GM12892 (cell line): ENCODE measurements around the gene SMIM13. TPM values are rescaled to one million over a fixed set of nuclear protein-coding genes. Genes with fewer than 3 reads are reported as not detected.

ENCODE experiments used
- DNase-seq: peaks from one replicate; pipeline ENCODE4 v3.0.0; 2011; ENCODE audit not compliant: insufficient read length
- FAIRE-seq: peaks from 2 replicates; lab custom pipeline; 2011; peaks lifted over from hg19 to GRCh38; lab: Jason Lieb, UNC
- POLR2A ChIP-seq: IDR thresholded peaks from 2 replicates; pipeline ENCODE4 v1.6.1; 2011; ENCODE audit warnings: low read depth, low read length, control low read depth
- POLR2AphosphoS5 ChIP-seq: IDR thresholded peaks from 2 replicates; pipeline ENCODE4 v1.6.1; 2011; ENCODE audit warnings: low read depth, low read length, control low read depth
- TAF1 ChIP-seq: IDR thresholded peaks from 2 replicates; pipeline ENCODE4 v1.6.1; 2011; ENCODE audit warnings: low read depth, mild to moderate bottlenecking, control low read depth, low read length, borderline replicate concordance
- polyA plus RNA-seq: library from polyadenylated mRNA; unstranded; fragments of >200 nt; gene quantifications from one replicate; pipeline ENCODE4 v1.2.1, GENCODE V29; 2012; ENCODE audit warnings: missing spikeins, inconsistent platforms; ENCODE audit not compliant: missing spikeins

The SMIM13 gene
- polyA plus RNA-seq: 4.0 TPM

DNA sequence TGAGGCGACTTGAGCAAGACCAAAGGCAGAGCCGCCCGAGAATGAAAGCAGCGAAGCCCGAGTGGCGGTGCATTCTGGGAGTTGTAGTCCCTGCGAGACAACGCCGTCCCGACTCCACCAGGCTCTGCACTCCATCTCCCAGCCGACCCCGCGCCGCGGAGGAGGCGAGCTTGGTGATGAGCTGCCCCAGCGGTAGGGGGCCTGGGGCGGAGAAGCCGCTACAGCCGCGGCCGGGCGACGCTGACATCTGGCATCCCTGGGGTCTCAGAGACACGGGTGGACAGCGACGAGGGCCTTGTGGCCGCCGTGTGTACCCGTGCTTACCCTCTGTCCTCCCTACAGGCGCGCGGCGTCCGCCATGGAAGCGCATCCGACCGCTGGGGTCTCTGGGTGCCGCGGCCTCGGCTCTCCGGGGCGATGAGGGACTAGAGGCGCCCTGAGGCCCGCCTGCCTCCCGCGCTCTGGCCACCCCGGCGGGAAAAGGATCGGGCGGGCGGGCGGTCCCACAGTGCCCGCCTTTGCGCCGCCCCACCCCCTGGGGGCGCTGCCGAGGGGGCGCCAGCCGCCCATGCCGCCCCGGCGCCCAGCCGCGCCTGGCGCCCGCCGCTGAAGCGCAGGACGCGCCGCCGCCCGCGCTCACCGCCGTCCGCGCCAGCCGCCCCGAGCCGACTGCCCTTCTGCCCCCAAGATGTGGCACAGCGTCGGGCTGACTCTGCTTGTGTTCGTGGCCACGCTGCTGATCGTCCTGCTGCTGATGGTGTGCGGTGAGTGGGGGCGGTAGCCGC, at the start of gene SMIM13:
SMIM13 (plus strand) TSS at position 209 of the 785 bp plus-strand sequence; CDS start at position 689, 480 bp downstream.
- FAIRE-seq (peak; percentile 93), DNase-seq (peak; percentile 90)
- TF ChIP-seq POLR2A (peak; percentile 75; the same call in 1 of the 2 replicates), TAF1 (no peak; the same call in 1 of the 2 replicates), POLR2AphosphoS5 (peak; percentile 75)

DNA sequence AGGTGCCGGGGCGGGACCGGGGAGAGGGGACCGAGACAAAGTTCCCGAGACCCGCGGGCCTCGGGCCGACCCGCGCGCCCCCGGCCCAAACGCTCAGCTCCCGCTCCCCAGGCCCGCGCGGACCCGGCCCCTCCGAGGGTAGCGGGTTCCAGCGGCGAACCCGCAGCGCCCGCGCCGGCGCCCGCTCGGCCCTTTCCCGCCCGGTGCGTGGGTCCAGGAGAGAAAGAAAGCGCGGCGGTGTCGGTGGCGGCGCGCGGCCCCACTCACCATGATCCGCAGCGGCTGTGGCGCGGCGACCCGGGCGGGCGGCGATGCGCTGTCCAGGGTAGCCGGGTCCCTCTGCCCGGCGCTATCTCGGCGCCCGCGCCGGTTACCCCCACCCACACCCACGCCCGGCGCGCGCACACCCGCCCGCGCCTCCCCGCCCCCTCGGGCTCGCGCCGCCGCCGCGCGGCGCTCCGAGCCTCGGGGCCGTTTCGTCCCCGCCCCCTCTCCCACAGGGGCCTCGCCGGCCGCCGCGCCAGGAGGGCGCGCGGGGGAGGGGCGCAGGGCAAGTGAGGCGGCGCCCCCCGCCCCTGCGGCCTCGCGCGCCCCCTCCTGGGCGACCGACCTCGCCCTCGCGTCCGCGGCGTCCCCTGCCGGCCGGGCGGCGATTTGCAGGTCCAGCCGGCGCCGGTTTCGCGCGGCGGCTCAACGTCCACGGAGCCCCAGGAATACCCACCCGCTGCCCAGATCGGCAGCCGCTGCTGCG, 49.5 kb upstream of the SMIM13 start, which contains the start of gene ELOVL2:
ELOVL2 (minus strand) TSS at position 345 of the 751 bp plus-strand sequence; CDS start at position 270, 75 bp downstream.
- FAIRE-seq (no peak), DNase-seq (peak; percentile 37)
- TF ChIP-seq TAF1 (no peak), POLR2AphosphoS5 (no peak), POLR2A (no peak)

DNA sequence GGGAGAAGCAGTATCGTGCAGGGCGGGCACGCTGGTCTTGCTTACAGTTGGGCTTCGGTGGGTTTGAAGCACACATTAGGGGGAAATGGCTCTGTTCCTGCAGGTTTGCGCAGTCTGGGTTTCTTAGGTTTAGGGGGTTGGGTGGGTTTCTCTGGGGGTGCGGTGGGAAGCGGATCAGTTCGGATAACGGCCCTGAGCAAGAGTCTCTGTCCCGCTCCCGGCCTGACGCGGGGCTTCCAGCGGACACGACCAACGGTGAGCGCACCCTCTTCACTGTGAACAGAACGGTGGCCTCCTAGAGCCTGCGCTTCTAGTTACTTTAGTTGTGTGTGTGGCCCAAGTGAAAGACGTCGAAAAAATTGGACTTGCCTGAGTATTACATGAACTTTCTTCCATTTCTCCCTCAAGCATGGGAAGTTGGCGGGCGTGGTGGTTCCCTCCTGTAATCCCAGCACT, 48.9 kb upstream of the SMIM13 start:
- TF ChIP-seq POLR2AphosphoS5 (no peak), TAF1 (no peak), POLR2A (no peak)
- DNase-seq (no peak), FAIRE-seq (no peak)

DNA sequence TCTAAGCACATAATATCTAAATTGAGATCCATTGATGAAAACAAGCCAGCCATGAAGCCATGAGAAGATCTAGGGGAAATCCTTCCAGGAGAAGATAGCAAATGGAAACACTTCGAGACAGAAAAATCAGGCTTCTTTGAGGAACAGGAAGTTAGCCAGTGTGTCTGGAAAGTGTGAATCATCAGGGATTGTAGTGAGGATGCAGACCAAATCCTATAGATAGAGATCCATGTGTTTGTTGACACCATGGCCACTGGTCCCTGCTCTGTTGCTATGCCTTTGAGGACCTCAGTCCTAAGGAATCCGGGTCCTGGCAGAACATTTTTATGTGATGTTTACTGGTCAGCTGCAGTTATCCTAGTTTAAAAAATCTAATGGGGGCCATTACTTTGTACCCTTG, 42.9 kb upstream of the SMIM13 start:
- DNase-seq (no peak), FAIRE-seq (no peak)
- TF ChIP-seq POLR2AphosphoS5 (no peak), POLR2A (no peak), TAF1 (no peak)

DNA sequence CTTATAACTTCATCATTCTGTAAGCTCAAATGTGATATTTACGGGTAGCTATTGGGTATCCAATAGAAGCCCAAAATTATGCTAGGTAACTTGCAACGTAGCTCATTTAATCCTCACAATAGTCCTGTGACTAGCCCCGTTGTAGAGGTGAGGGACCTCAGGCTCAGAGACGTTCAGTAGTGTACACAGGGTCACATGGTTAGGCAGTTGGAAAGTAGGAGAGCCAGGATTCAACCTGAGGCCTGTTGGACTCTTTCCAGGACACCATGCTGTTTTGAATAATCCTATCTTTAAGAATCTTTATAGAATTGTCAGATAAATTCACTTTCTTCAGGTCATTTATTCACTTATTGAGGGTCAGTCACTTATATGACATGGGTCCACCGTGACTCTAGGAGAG, 40.3 kb upstream of the SMIM13 start:
- FAIRE-seq: no peak
- TF ChIP-seq TAF1: no peak
- no peak for TF ChIP-seq POLR2A
- no peak for TF ChIP-seq POLR2AphosphoS5
- DNase-seq: no peak

DNA sequence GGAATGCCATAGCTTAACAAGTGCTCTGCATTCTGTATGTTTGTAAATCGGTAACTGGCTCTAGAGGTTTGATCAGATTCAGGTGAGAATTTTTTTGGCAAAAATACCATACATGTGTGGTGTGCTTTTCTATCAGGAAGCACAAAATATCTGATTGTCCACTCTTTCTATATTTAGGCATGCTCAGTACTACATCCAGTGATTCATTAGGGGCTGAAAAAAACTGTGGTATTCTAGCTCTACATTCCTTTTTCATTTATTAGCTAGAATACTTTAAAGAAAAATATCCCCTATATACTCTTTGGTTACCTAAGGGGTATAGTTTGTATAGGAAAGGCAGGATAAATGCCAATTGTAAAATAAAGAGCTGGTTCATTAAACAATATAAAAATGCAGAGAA, 38.9 kb upstream of the SMIM13 start:
- FAIRE-seq (no peak), DNase-seq (no peak)
- TF ChIP-seq POLR2AphosphoS5 (no peak), POLR2A (no peak), TAF1 (no peak)

DNA sequence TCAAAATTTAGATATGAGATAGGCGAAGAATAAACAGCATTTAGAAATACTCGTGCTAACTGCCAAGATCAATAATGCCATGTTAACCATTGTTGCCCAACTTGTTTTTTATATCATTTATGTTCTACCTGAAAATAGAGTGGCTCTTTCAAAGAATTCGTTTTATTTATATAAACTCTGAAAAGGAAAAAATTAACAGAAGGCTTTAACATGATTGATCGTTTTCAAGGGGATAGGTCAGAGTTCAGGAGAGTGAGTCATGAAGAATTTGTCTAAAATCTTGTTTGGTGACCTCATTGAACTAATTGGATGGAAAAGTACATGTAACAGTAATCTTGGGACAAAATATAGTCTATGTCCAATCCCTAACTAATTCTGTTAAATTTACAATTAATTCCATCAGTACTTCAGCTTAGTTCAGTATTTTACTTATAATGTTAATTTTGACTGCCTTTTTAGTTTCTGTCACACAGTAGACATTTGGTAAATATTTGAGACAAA, 38.5 kb upstream of the SMIM13 start:
- no peak for DNase-seq
- TF ChIP-seq TAF1 (no peak), POLR2A (no peak)
- FAIRE-seq: no peak

DNA sequence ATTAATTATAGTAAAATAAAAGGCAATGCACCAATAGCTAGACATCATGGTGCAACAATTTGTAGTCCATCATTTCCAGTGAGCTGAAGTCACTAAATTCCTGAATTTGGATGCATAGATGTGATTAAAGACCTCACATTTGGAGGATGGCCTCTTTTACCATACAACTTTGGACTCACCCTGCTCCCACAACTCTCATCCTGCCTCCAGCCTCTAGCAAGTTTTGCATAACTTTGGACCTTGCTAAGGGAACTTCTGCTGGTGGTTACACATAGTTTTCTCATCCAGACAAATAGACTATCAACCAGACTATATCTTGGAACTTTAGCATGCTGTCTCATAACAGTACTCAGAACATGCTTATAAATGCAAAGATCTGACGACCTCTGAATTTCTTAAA, 36.8 kb upstream of the SMIM13 start:
- no peak for TF ChIP-seq TAF1
- no peak for TF ChIP-seq POLR2AphosphoS5
- no peak for TF ChIP-seq POLR2A
- no peak for FAIRE-seq
- DNase-seq: no peak

DNA sequence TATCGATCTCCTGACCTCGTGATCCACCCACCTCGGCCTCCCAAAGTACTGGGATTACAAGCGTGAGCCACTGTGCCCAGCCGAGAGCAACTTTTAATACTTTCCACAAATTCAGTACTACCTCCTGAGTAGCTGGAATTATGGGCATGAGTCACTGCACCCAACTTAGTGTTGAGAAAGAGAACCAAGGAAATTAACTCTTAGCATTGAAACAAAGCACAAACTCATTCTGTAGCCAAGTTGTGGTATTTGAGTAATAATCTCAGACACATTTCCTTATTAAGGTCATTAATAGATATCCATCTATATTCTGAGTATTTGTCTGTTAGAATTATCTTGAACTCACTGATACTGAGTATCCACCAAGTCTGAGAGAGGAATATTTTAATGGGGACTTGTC, 35.2 kb upstream of the SMIM13 start:
- DNase-seq: no peak
- no peak for TF ChIP-seq TAF1
- TF ChIP-seq POLR2AphosphoS5: no peak
- no peak for TF ChIP-seq POLR2A
- no peak for FAIRE-seq

DNA sequence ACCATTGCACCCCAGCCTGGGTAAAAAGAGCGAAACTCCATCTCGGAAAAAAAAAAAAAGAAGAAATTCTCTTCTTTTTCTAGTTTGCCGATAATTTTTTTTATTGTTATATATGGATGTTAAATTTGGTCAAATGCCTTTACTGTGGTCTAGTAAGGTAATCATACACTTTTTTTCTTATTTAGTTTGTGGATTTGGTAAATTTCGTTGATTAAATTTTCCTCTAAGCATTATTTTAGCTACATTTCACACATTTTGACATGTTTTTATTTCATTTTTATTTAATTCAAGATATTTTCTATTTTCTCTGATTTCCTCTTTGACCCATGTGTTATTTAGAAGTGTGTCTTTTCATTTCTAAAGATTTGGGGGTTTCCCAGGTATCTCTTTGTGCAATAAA, 31.6 kb upstream of the SMIM13 start:
- no peak for FAIRE-seq
- no peak for TF ChIP-seq TAF1
- no peak for TF ChIP-seq POLR2A
- TF ChIP-seq POLR2AphosphoS5: no peak
- DNase-seq: no peak

DNA sequence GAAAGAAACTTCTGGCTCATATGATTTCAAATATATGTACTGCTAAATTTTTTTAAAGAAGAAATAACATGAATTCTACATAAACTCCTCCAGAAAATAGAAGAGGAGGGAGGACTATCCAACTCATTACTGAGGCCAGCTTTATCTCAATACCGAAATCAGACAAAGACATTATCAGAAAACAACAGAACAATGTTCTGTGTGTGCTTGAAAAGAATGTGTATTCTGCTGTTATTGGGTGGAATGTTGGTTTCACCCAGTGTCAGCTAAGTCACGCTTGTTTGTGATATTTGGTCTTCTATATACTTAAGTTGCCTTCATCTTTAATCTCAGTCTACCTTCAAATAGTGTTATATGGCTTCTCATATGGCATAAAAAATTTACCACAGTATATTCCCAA, 30.9 kb upstream of the SMIM13 start:
- FAIRE-seq (no peak), DNase-seq (no peak)
- TF ChIP-seq POLR2AphosphoS5 (no peak), TAF1 (no peak), POLR2A (no peak)
